HG03565 (cell line): Measurements from ENCODE around the gene TFB2M.
"Not testable (repeated sequence)": the region's sequence is repeated elsewhere in the genome, so short reads cannot be mapped to it uniquely, and the experiment has no call there.

Source experiments
- ATAC-seq: cut with Tn5 transposase; IDR thresholded peaks from one replicate; pipeline ENCODE4 v1.9.1; 2021; ENCODE audit warnings: mild to moderate bottlenecking, moderate library complexity; ENCODE audit not compliant: unreplicated experiment

Gene TFB2M, protein sequence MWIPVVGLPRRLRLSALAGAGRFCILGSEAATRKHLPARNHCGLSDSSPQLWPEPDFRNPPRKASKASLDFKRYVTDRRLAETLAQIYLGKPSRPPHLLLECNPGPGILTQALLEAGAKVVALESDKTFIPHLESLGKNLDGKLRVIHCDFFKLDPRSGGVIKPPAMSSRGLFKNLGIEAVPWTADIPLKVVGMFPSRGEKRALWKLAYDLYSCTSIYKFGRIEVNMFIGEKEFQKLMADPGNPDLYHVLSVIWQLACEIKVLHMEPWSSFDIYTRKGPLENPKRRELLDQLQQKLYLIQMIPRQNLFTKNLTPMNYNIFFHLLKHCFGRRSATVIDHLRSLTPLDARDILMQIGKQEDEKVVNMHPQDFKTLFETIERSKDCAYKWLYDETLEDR

GRCh38 chr1:246566128-246566812 is at the start of gene TFB2M, which contains the start of gene CNST:
TFB2M (minus strand) TSS chr1:246566261; CDS start chr1:246566138, 123 bp downstream.
CNST (plus strand) TSS chr1:246566456; CDS start chr1:246591563, 25,107 bp downstream.
- peak; percentile 92 for ATAC-seq

- no peak for ATAC-seq
These were observed 47.2 kb upstream of the TFB2M start for GRCh38 chr1:246613096-246613758.

DNA sequence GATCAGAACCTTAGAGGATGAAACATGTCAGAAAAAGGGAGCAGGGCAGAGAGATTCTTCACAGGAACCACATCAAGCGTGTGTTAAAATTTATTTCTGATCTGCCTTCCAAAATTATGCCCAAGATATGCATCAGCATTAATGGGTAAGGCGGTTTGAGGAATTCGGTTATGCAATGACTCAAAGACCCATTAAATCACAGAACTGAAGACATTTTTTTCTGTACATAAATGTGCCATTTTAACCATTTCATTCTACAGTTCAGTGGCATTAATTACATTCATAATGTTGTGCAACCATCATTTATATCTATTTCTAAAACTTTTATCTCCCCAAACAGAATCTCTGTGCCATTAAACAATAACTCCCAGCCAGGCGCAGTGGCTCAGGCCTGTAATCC is 43.6 kb upstream of the TFB2M start:
- no peak for ATAC-seq

GRCh38 chr1:246608616-246609376 is 42.7 kb upstream of the TFB2M start:
- ATAC-seq = peak; percentile 63

- no peak for ATAC-seq
These were observed 41.4 kb upstream of the TFB2M start for GRCh38 chr1:246607462-246607861.

GRCh38 chr1:246605231-246605630 is 39.2 kb upstream of the TFB2M start:
- not testable (repeated sequence) for ATAC-seq

DNA sequence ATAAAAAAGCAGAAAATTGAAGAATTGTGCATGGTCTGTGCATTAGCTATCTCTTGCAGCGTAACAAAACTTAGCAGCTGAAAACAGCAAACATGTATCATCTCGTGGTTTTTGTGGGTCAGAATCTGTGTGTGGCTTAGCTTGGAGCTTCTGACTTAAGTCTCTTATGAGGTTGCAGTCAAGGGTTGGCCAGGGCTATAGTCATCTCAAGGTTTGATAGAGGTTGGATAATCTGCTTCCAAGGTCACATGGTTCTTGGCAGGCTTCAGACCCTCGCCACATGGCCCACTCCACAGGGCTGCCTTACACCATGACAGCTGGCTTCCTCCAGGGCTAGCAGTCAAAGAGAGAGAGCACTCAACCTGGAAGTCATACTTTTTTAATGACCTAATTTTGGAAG is 36.1 kb upstream of the TFB2M start:
- ATAC-seq = no peak

- no peak for ATAC-seq
These were observed 34.5 kb upstream of the TFB2M start for GRCh38 chr1:246600579-246600978.

DNA sequence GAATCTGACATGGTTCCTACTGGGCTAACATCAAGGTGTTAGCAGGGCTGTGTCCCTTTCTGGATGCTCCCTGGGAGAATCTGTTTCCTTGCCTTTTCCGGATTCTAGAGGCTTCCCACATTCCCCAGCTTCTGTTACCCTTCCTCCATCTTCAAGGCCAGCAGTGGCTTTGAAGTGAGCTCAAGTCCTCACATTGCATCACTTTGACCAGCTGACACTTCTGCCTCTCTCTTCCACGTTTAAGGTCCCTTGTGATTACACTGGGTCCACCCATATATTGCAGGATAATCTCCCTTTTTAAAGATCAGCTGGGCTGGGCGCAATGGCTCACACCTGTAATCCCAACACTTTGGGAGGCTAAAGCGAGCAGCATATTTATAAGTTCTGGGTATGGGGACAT is 33.3 kb upstream of the TFB2M start:
- ATAC-seq = no peak

DNA sequence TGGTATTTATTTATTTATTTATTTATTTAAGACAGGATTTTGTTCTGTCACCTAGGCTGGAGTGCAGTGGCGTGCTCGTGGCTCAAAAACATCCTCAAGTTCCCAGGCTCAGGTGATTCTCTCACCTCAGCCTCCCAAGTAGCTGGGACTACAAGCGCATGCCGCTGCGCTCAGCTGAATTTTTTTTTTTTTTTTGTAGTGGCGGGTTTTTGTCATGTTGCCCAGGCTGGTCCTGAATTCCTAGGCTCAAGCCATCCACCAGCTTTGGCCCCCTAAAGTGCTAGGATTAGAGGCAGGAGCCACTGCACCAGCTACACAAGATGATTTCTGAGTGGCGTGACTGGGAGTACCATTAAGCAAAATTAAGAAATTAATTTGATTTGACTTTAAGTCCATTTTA is 31.9 kb upstream of the TFB2M start:
- no peak for ATAC-seq

- no peak for ATAC-seq
These were observed 31.3 kb upstream of the TFB2M start for GRCh38 chr1:246597340-246597739.

DNA sequence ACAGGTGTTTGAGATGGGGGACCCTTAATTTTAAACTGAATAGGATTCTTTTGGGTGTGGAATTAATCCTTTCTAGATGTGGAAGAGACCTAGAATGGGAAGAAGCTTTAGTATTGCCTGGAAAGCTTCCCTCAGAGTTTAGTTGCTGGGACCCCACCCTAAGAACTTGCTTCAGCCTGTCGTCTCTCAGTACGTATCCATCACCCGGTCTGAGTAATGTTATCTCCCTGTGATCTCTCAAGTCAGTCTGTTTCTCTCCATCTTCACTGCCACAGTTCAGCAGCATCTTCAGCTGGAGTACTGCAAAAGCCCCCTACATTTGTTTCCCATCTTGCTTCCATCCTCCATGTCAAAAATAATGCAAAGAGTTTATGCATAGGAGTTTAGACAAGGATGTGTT is 29.1 kb upstream of the TFB2M start:
- ATAC-seq = no peak

GRCh38 chr1:246592695-246593094 is 26.6 kb upstream of the TFB2M start:
- no peak for ATAC-seq

DNA sequence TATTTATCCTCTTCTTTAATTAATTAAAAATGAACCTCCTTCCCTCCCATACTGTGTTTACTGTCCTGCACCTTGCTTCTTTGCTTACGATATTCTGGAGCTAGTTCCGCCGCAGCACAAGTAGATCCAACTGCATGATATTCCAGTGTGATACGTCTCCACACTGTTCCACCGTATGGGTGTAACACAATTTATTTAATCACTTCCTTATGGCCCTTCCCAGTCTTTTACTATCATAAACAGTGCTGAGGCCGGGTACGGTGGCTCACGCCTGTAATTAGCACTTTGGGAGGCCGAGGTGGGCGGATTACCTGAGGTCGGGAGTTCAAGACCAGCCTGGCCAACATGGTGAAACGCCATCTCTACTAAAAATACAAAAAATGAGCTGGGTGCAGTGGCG is 25.9 kb upstream of the TFB2M start:
- ATAC-seq = no peak

DNA sequence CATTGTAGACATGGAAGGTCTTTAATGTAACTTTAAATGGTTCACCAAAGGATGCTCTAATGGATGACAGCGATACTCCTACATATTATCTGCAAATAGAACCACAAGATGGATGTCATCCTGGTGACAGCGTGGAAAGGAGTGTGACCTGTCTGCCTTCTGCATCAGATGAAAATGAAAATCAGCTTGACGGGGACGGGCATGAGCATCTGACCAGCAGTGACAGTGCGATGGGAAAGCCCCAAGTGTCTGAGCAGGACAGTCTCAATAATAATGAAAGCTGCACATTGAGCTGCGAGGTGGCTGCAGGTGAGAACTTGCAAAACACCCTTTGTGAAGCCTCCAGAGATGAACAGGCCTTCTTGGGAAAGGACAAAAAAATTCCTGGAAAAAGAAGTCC is 25.4 kb upstream of the TFB2M start:
- peak; percentile 81 for ATAC-seq

GRCh38 chr1:246591047-246591446 is 25.0 kb upstream of the TFB2M start:
- peak; percentile 23 for ATAC-seq

DNA sequence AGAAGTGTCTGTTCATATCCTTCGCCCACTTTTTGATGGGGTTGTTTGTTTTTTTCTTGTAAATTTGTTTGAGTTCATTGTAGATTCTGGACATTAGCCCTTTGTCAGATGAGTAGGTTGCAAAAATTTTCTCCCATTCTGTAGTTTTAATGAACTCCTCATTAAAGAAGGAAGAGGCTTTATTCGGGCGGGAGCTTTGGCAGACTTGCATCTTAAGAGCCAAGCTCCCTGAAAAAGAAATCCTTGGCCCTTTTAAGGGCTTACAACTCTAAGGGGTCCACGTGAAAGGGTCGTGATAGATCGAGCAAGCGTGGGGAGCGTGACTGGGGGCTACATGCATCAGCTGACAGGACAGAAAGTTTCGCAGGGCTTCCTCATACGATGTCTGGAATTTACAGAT is 23.9 kb upstream of the TFB2M start:
- ATAC-seq = not testable (repeated sequence)

DNA sequence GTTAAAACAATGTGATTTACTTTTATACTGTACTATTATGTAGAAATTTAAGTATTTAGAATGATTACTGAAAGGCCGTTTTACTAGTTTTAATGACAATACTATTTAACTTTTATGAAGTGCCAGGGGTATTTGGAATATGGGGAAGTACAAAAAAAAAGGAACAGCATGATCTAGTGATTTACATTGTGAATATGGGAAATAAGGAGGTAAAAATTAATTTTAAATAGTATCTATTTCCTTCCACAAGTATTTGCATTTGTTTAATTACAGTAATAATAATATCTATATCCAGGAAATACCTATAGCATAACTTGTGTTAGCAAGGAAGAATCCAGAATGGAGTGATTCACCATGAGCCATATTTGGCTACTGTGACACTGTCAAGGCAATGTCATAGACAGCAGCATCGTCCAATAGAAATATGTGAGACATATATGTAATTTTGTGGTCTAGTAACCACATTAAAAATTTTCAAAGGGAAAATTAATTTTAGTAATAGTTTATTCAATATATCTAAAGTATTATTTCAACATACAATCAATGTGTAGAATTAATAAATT is 22.2 kb upstream of the TFB2M start:
- ATAC-seq = no peak

DNA sequence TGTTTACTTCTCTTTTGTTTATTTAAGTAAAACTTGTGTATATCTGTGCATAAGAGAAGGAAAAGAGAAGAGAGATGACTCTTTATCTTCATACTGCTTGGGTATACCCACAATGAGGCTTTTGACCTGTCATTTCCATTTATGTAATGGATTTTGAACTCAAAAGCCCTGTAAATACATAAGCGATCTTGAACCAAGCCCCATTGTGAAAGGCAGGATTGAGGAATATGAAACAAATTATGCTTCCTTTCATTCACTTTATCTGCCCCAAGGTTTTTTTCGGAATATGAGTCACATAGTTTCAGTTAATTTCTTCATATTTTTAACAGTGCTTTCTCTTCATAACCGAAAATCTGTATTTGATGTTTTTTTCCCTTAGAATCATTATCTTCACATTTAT is 21.5 kb upstream of the TFB2M start:
- ATAC-seq = no peak

DNA sequence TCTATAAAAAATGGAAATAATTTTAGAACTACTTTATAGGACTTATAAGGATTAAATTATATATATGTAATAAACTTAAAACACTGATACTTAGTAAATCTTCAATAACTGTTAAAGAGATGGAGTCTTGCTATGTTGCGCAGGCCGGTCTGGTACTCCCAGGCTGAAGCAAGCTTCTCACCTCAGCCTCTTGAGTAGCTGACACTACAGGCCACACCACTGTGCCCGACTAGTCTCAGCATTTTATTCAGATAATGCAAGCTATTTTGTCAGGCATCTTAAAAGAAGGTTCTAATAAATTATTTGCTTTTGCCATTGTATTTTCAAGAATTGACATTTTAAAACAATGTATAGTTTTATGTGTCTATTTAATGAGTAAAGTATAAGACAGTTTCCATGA is 21.0 kb upstream of the TFB2M start:
- ATAC-seq = no peak
